Psoas muscle (tissue), 8 donors: ENCODE results near the gene TTLL6. TPM values are rescaled to one million over a fixed set of nuclear protein-coding genes. Genes with fewer than 3 reads are reported as not detected.
"Not testable (repeated sequence)": the region's sequence is repeated elsewhere in the genome, so short reads cannot be mapped to it uniquely, and the experiment has no call there.

Experiments used
- ATAC-seq, 4 donors: fragments of 200-7000 bp; cut with Tn5 transposase; one replicate each; pipeline ENCODE4 v1.9.1; 2020; ENCODE audit warnings: moderate library complexity in 3 of 4, mild to moderate bottlenecking in 2 of 4
- DNase-seq, 2 donors: peaks; one replicate each; pipeline ENCODE4 v3.0.0-alpha.2; 2020
- H3K27ac ChIP-seq: fragments of 200-600 bp; one replicate; pipeline ENCODE4 v1.8.0; 2022
- H3K27me3 ChIP-seq, 3 donors: fragments of 200-600 bp in 1 of 3; one replicate each; pipeline versions ENCODE4 v1.6.1 to v1.8.0; 2013 to 2022; ENCODE audit warnings: low read length in 2 of 3, mild to moderate bottlenecking in 2 of 3, moderate library complexity in 1 of 3; ENCODE audit not compliant: insufficient read depth in 3 of 3
- H3K36me3 ChIP-seq, 2 donors: fragments of 200-600 bp in 1 of 2; one replicate each; pipeline versions ENCODE4 v1.6.1 to v1.8.0; 2013 to 2022; ENCODE audit warnings: low read depth in 1 of 2, mild to moderate bottlenecking in 1 of 2, moderate library complexity in 1 of 2; ENCODE audit not compliant: insufficient read depth in 1 of 2
- H3K4me1 ChIP-seq: fragments of 200-600 bp; one replicate; pipeline ENCODE4 v1.8.0; 2022
- H3K4me3 ChIP-seq: fragments of 200-600 bp; one replicate; pipeline ENCODE4 v1.8.0; 2022; ENCODE audit warnings: mild to moderate bottlenecking
- H3K9me3 ChIP-seq: fragments of 200-600 bp; one replicate; pipeline ENCODE4 v1.8.0; 2022
- CTCF ChIP-seq: fragments of 200-600 bp; IDR thresholded peaks from one replicate; pipeline ENCODE4 v1.8.0; 2022; ENCODE audit warnings: antibody characterized with exemption
- WGBS, 3 donors: extraction: QIAGEN DNeasy Blood & Tissue Kit; methylation state at CpG; one replicate each; pipeline versions ENCODE4 v1.1.6 to v1.1.7; 2013; 5-methylcytosine and 5-hydroxymethylcytosine counted together
- intact Hi-C, 2 donors: fragments of 100-400 bp; cut with DNase I; formaldehyde crosslinking; loops; one replicate each; pipeline versions ENCODE4 v1.11.0 to v1.14.2; 2022
- polyA plus RNA-seq, 3 donors: library from polyadenylated mRNA; stranded (reverse); fragments of 200-250 nt; gene quantifications; one replicate each; pipeline ENCODE4 v1.2.3, GENCODE V29; 2013
- total RNA-seq, 4 donors: library from RNA; stranded (reverse); fragmentation: NEBNext Ultra II Directional in 2 of 4; extraction: Animal tissue kit (Norgen Biotek cat#: 25700) in 2 of 4; gene quantifications; one replicate each; pipeline versions ENCODE4 v1.2.1 to v1.2.4, GENCODE V29; 2021 to 2023
- donor health status: healthy with polysubstance abuse.
- donor health status: DM: no; HTN: no; CAD: no; lungs with moderate emphysema.
- donor health status: Bipolar disorder and iron deficiency.
- donor health status: healthy.
- donor health status: DM: yes; HTN: yes; CAD: no.
- donor health status: DM: no; HTN: no; CAD: no.
- donor health status: DM: no; HTN: no; CAD: no.
- donor health status: DM: yes; HTN: yes; CAD: no.

The TTLL6 gene
- total and polyA plus RNA-seq, 7 donors: 0.03 to 0.05 TPM; not detected in 5

- no peak overlapping the region for H3K4me3 ChIP-seq
- no peak for ATAC-seq
- DNase-seq: no peak
- 11 to 16% (median 12%) methylated on average over 36 to 37 of the region's 37 CpGs for WGBS, 3 donors
- H3K9me3 ChIP-seq: no peaks in the 10 kb centered on the region
- H3K36me3 ChIP-seq: no peaks in the 10 kb centered on the region
- peaks cover 12% of the 10 kb centered on the region for H3K4me1 ChIP-seq
- intact Hi-C loops: loop anchor here in 1 of 2 donors (5.0 kb wide), 1 partner anchor 73 kb away; no protein-coding TSS in a partner anchor
- H3K27ac ChIP-seq: no peak overlapping the region
- H3K27me3 ChIP-seq: peaks cover 11 to 99% (median 50%) of the 10 kb centered on the region in 3 donors
- no peak for TF ChIP-seq CTCF
These were observed 97.3 kb downstream of the TTLL6 start for GRCh38 chr17:48719642-48720265.

- peaks cover 9% of the 10 kb centered on the region for H3K4me1 ChIP-seq
- TF ChIP-seq CTCF: no peak
- no peak overlapping the region for H3K27ac ChIP-seq
- H3K36me3 ChIP-seq: no peaks in the 10 kb centered on the region
- no peak for DNase-seq
- no peaks in the 10 kb centered on the region for H3K9me3 ChIP-seq
- ATAC-seq: no peak
- H3K27me3 ChIP-seq: peaks cover 11 to 99% (median 49%) of the 10 kb centered on the region in 3 donors
- WGBS, 3 donors: 3 to 6% (median 4%) methylated on average over 80 of the region's 80 CpGs
- H3K4me3 ChIP-seq: no peak overlapping the region
- intact Hi-C loops: no loop called here
These were observed 98.0 kb downstream of the TTLL6 start for GRCh38 chr17:48718761-48719641.

GRCh38 chr17:48718227-48718760 is 98.7 kb downstream of the TTLL6 start:
- no peak for TF ChIP-seq CTCF
- Histone ChIP-seq H3K4me1 (peaks cover 3% of the 10 kb centered on the region), H3K36me3 (no peaks in the 10 kb centered on the region), H3K27ac (no peak overlapping the region), H3K9me3 (no peaks in the 10 kb centered on the region), H3K27me3 (peaks cover 11 to 99% (median 46%) of the 10 kb centered on the region in 3 donors), H3K4me3 (no peak overlapping the region)
- DNase-seq: no peak
- ATAC-seq: no peak
- intact Hi-C loops: no loop called here
- WGBS, 3 donors: 14 to 20% (median 19%) methylated on average over 24 of the region's 24 CpGs

GRCh38 chr17:48717367-48718226 is 99.4 kb downstream of the TTLL6 start:
- Histone ChIP-seq H3K4me3 (no peak overlapping the region), H3K4me1 (peaks cover 3% of the 10 kb centered on the region), H3K36me3 (no peaks in the 10 kb centered on the region), H3K27me3 (peaks cover 11 to 99% (median 44%) of the 10 kb centered on the region in 3 donors), H3K9me3 (no peaks in the 10 kb centered on the region), H3K27ac (no peak overlapping the region)
- ATAC-seq (no peak), DNase-seq (no peak)
- intact Hi-C loops: no loop called here
- 11 to 16% (median 13%) methylated on average over 10 of the region's 10 CpGs for WGBS, 3 donors
- TF ChIP-seq CTCF: no peak

- ATAC-seq, intact Hi-C loops, H3K27ac ChIP-seq, DNase-seq, H3K4me3 ChIP-seq, H3K4me1 ChIP-seq, H3K36me3 ChIP-seq, H3K9me3 ChIP-seq: not testable (repeated sequence)
- H3K27me3 ChIP-seq: peaks cover 11 to 99% (median 42%) of the 10 kb centered on the region in 3 donors
- 59 to 65% (median 63%) methylated on average over 3 of the region's 3 CpGs for WGBS, 3 donors
These were observed 100.5 kb downstream of the TTLL6 start for GRCh38 chr17:48716549-48716948.
